ENCODE results near the gene NYAP2.

DNA sequence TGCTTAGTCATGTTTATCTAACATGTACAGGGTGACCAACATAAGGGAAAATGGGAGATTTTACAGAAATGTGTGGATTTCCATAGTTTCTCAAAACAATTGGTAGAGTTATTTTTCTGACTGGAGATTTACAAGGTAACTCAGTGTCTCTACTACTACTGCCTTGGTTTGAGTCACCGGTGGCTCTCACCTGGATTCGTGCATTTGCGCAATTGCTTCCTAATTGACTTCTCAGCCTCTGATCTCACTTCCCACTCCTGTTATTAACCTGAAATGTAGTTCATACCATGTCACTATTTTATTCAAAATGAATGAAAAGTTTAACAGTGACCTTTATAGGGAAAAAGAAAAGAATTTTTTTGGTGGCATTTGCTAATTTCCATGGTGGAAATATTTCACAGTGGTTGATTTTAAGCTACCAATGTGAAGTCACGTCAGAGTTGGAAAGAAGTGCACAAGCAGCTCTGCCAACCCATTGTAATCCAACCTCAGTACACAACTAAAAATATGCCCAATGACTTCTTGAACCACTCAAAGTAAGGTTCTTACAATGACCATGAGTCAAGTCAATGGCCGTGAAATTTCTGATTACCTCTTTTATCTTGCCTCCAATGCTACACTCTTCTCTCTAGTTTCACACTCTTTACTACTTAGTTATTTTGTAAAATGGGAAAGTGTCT, 94.0 kb downstream of the NYAP2 start:
- no peak for TF ChIP-seq CTCF (IDR thresholded peaks at IDR 0.05)
- TF ChIP-seq EP300 (IDR thresholded peaks at IDR 0.05; ENCODE audit: low read depth): no peak

All from transverse colon (tissue), 3 donors.